CD8-positive, alpha-beta memory T cell (primary cell): ENCODE data around the gene ASCC3. TPM values are rescaled to one million over a fixed set of nuclear protein-coding genes. Genes with fewer than 3 reads are reported as not detected.

Experiments used
- CTCF ChIA-PET: fragments of 350-600 bp; sonication (Branson Sonifier 250); formaldehyde crosslinking; loops from one replicate; lab custom pipeline; 2021; ENCODE audit warnings: antibody characterized with exemption; lab: Charles Lee
- POLR2A ChIA-PET: fragments of 350-600 bp; sonication (Branson Sonifier 250); formaldehyde crosslinking; loops from one replicate; lab custom pipeline; 2021; ENCODE audit warnings: antibody characterized with exemption; lab: Charles Lee
- DNase-seq, 5 donors: peaks; one replicate each; pipeline versions ENCODE4 v3.0.0 to v3.0.0-alpha.2; 2020 to 2022; ENCODE audit warnings: mixed read lengths in 1 of 5
- H3K27ac ChIP-seq: one replicate; pipeline ENCODE4 v1.7.0; 2013; ENCODE audit warnings: low read depth, mild to moderate bottlenecking, low read length, moderate library complexity
- H3K27me3 ChIP-seq: 2 replicates; pipeline ENCODE4 v1.7.0; 2013; ENCODE audit warnings: low read length, mild to moderate bottlenecking; ENCODE audit not compliant: insufficient read depth, poor library complexity, severe bottlenecking
- H3K36me3 ChIP-seq: 2 replicates; pipeline ENCODE4 v1.7.0; 2013; ENCODE audit warnings: mild to moderate bottlenecking, low read length, moderate library complexity; ENCODE audit not compliant: insufficient read depth
- H3K4me1 ChIP-seq: 2 replicates; pipeline ENCODE4 v1.7.0; 2013; ENCODE audit warnings: mild to moderate bottlenecking, low read length, moderate library complexity; ENCODE audit not compliant: insufficient read depth
- H3K4me3 ChIP-seq: 2 replicates; pipeline ENCODE4 v1.7.0; 2013; ENCODE audit warnings: mild to moderate bottlenecking, low read length
- H3K9me3 ChIP-seq: 2 replicates; pipeline ENCODE4 v1.7.0; 2013; ENCODE audit warnings: mild to moderate bottlenecking, low read length
- H3K27ac Mint-ChIP-seq, 8 donors: one replicate each; pipeline ENCODE4 v1.8.0; 2020 to 2021; ENCODE audit warnings: mixed read lengths in 8 of 8, mild to moderate bottlenecking in 6 of 8, inconsistent platforms in 3 of 8, moderate library complexity in 3 of 8
- H3K27me3 Mint-ChIP-seq, 2 donors: one replicate each; pipeline ENCODE4 v1.8.0; 2020 to 2021; ENCODE audit warnings: mixed read lengths in 2 of 2, mild to moderate bottlenecking in 1 of 2, moderate library complexity in 1 of 2
- H3K36me3 Mint-ChIP-seq, 3 donors: one replicate each; pipeline ENCODE4 v1.8.0; 2020 to 2021; ENCODE audit warnings: mixed read lengths in 3 of 3, inconsistent platforms in 1 of 3, mild to moderate bottlenecking in 1 of 3
- H3K4me1 Mint-ChIP-seq, 3 donors: one replicate each; pipeline ENCODE4 v1.8.0; 2020 to 2021; ENCODE audit warnings: mixed read lengths in 3 of 3, inconsistent platforms in 1 of 3, mild to moderate bottlenecking in 1 of 3
- H3K4me3 Mint-ChIP-seq, 7 donors: one replicate each; pipeline ENCODE4 v1.8.0; 2020 to 2021; ENCODE audit warnings: mixed read lengths in 7 of 7, mild to moderate bottlenecking in 6 of 7, moderate library complexity in 4 of 7, inconsistent platforms in 2 of 7
- H3K9me3 Mint-ChIP-seq, 5 donors: one replicate each; pipeline ENCODE4 v1.8.0; 2020 to 2022; ENCODE audit warnings: mixed read lengths in 5 of 5, mild to moderate bottlenecking in 3 of 5, moderate library complexity in 2 of 5, inconsistent platforms in 1 of 5
- polyA plus RNA-seq: library from polyadenylated mRNA; unstranded; fragments of 300-500 nt; fragmentation: Illumina TruSeq; gene quantifications from one replicate; pipeline ENCODE4 v1.2.3, GENCODE V29; 2021
- total RNA-seq, 2 experiments: library from RNA; stranded (reverse); gene quantifications; one replicate each; pipeline ENCODE4 v1.2.3, GENCODE V29; 2021

The ASCC3 gene
- total RNA-seq (10 to 100 TPM; 64.0 to 65.1 TPM), polyA plus RNA-seq (26.8 TPM)

- peaks cover 0 to 11% (median 0%) of the 10 kb centered on the region in 3 donors for H3K36me3 Mint-ChIP-seq
- Histone ChIP-seq H3K4me3 (peak within 1 kb of the TSS; percentile 76), H3K4me1 (peaks cover 33% of the 10 kb centered on the region), H3K27ac (peak within 1 kb of the TSS; percentile 92), H3K27me3 (no peaks in the 10 kb centered on the region), H3K36me3 (no peaks in the 10 kb centered on the region), H3K9me3 (no peaks in the 10 kb centered on the region)
- ChIA-PET POLR2A (no interaction called here), CTCF (interaction anchor here (1.1 kb wide), 1 partner anchor 9 kb away, joined by 4 read pairs; no protein-coding TSS in a partner anchor)
- H3K27me3 Mint-ChIP-seq: peaks cover 0 to 2% of the 10 kb centered on the region in 2 donors
- H3K9me3 Mint-ChIP-seq: no peaks in the 10 kb centered on the region
- H3K4me3 Mint-ChIP-seq: peak within 1 kb of the TSS; percentile 98 to 100 (median 100)
- H3K4me1 Mint-ChIP-seq: peaks cover 45 to 62% (median 62%) of the 10 kb centered on the region in 3 donors
- DNase-seq: peak; percentile 85 to 89 (median 87)
- H3K27ac Mint-ChIP-seq: peak within 1 kb of the TSS; percentile 96 to 100 (median 99)
These were observed at the start of gene ASCC3 for GRCh38 chr6:100880853-100881706. Gene ASCC3 (minus strand): TSS chr6:100881329. CDS start chr6:100867997, 13,332 bp downstream.

GRCh38 chr6:100925749-100926148 lies 44.6 kb upstream of the ASCC3 start:
- Histone ChIP-seq H3K9me3 (no peaks in the 10 kb centered on the region), H3K36me3 (no peaks in the 10 kb centered on the region), H3K27me3 (no peaks in the 10 kb centered on the region), H3K4me3 (no peak overlapping the region), H3K4me1 (no peaks in the 10 kb centered on the region), H3K27ac (no peak overlapping the region)
- H3K4me1 Mint-ChIP-seq: no peaks in the 10 kb centered on the region
- H3K4me3 Mint-ChIP-seq: no peak overlapping the region
- CTCF ChIA-PET: no interaction called here
- peaks cover 0 to 2% (median 0%) of the 10 kb centered on the region in 5 donors for H3K9me3 Mint-ChIP-seq
- H3K36me3 Mint-ChIP-seq: no peaks in the 10 kb centered on the region
- POLR2A ChIA-PET: no interaction called here
- peaks cover 6 to 18% of the 10 kb centered on the region in 2 donors for H3K27me3 Mint-ChIP-seq
- DNase-seq: no peak
- no peak overlapping the region for H3K27ac Mint-ChIP-seq

- Histone ChIP-seq H3K27ac (no peak overlapping the region), H3K4me1 (no peaks in the 10 kb centered on the region), H3K4me3 (no peak overlapping the region), H3K36me3 (no peaks in the 10 kb centered on the region), H3K27me3 (no peaks in the 10 kb centered on the region), H3K9me3 (no peaks in the 10 kb centered on the region)
- Mint-ChIP-seq H3K4me1 (no peaks in the 10 kb centered on the region), H3K4me3 (no peak overlapping the region), H3K9me3 (peaks cover 0 to 2% (median 0%) of the 10 kb centered on the region in 5 donors), H3K36me3 (no peaks in the 10 kb centered on the region), H3K27ac (no peak overlapping the region), H3K27me3 (peaks cover 6 to 26% of the 10 kb centered on the region in 2 donors)
- CTCF ChIA-PET: no interaction called here
- DNase-seq: no peak
- POLR2A ChIA-PET: no interaction called here
These were observed 43.6 kb upstream of the ASCC3 start for GRCh38 chr6:100924534-100925227.

- Mint-ChIP-seq H3K4me3 (no peak overlapping the region), H3K27ac (no peak overlapping the region), H3K27me3 (peaks cover 5 to 33% of the 10 kb centered on the region in 2 donors), H3K36me3 (no peaks in the 10 kb centered on the region), H3K4me1 (no peaks in the 10 kb centered on the region), H3K9me3 (peaks cover 0 to 2% (median 0%) of the 10 kb centered on the region in 5 donors)
- ChIA-PET CTCF (no interaction called here), POLR2A (no interaction called here)
- no peaks in the 10 kb centered on the region for H3K4me1 ChIP-seq
- H3K36me3 ChIP-seq: no peaks in the 10 kb centered on the region
- H3K4me3 ChIP-seq: no peak overlapping the region
- H3K27ac ChIP-seq: no peak overlapping the region
- no peaks in the 10 kb centered on the region for H3K9me3 ChIP-seq
- no peaks in the 10 kb centered on the region for H3K27me3 ChIP-seq
- no peak for DNase-seq
These were observed 42.5 kb upstream of the ASCC3 start for GRCh38 chr6:100923481-100924165.

GRCh38 chr6:100920028-100920605 lies 39.0 kb upstream of the ASCC3 start:
- Histone ChIP-seq H3K4me3 (no peak overlapping the region), H3K27ac (no peak overlapping the region), H3K36me3 (no peaks in the 10 kb centered on the region), H3K9me3 (no peaks in the 10 kb centered on the region), H3K4me1 (no peaks in the 10 kb centered on the region), H3K27me3 (no peaks in the 10 kb centered on the region)
- Mint-ChIP-seq H3K27me3 (peaks cover 5 to 39% of the 10 kb centered on the region in 2 donors), H3K9me3 (peaks cover 0 to 2% (median 0%) of the 10 kb centered on the region in 5 donors), H3K4me1 (no peaks in the 10 kb centered on the region), H3K36me3 (no peaks in the 10 kb centered on the region), H3K4me3 (no peak overlapping the region), H3K27ac (no peak overlapping the region)
- ChIA-PET CTCF (no interaction called here), POLR2A (no interaction called here)
- DNase-seq: no peak

GRCh38 chr6:100918152-100918551 lies 37.0 kb upstream of the ASCC3 start:
- peaks cover 0 to 4% (median 0%) of the 10 kb centered on the region in 3 donors for H3K36me3 Mint-ChIP-seq
- CTCF ChIA-PET: no interaction called here

GRCh38 chr6:100915876-100916275 lies 34.7 kb upstream of the ASCC3 start:
- Histone ChIP-seq H3K4me3 (no peak overlapping the region), H3K27me3 (no peaks in the 10 kb centered on the region), H3K27ac (no peak overlapping the region), H3K9me3 (no peaks in the 10 kb centered on the region), H3K4me1 (no peaks in the 10 kb centered on the region), H3K36me3 (no peaks in the 10 kb centered on the region)
- no peak for DNase-seq
- H3K4me1 Mint-ChIP-seq: no peaks in the 10 kb centered on the region
- no peak overlapping the region for H3K4me3 Mint-ChIP-seq
- peaks cover 0 to under 1% (median 0%) of the 10 kb centered on the region in 5 donors for H3K9me3 Mint-ChIP-seq
- ChIA-PET POLR2A (no interaction called here), CTCF (no interaction called here)
- H3K27ac Mint-ChIP-seq: no peak overlapping the region
- peaks cover 0 to 4% (median 0%) of the 10 kb centered on the region in 3 donors for H3K36me3 Mint-ChIP-seq
- peaks cover 11 to 47% of the 10 kb centered on the region in 2 donors for H3K27me3 Mint-ChIP-seq

More at GRCh38 chr6:100918152-100918551, 37.0 kb upstream of the ASCC3 start:
- H3K27me3 Mint-ChIP-seq: peaks cover 9 to 49% of the 10 kb centered on the region in 2 donors
- POLR2A ChIA-PET: no interaction called here
- H3K27me3 ChIP-seq: no peaks in the 10 kb centered on the region
- peaks cover 0 to 2% (median 0%) of the 10 kb centered on the region in 5 donors for H3K9me3 Mint-ChIP-seq
- no peak overlapping the region for H3K27ac Mint-ChIP-seq
- H3K4me1 ChIP-seq: no peaks in the 10 kb centered on the region
- no peak overlapping the region for H3K27ac ChIP-seq
- H3K4me3 ChIP-seq: no peak overlapping the region
- no peak for DNase-seq
- no peak overlapping the region for H3K4me3 Mint-ChIP-seq
- no peaks in the 10 kb centered on the region for H3K36me3 ChIP-seq
- H3K9me3 ChIP-seq: no peaks in the 10 kb centered on the region
- no peaks in the 10 kb centered on the region for H3K4me1 Mint-ChIP-seq
